ENCODE measurements around the gene THSD4. TPM values are rescaled to one million over a fixed set of nuclear protein-coding genes. Genes with fewer than 3 reads are reported as not detected.

Gene THSD4
- total RNA-seq, 1 donor from 2014 or later, result 13.1 TPM

DNA sequence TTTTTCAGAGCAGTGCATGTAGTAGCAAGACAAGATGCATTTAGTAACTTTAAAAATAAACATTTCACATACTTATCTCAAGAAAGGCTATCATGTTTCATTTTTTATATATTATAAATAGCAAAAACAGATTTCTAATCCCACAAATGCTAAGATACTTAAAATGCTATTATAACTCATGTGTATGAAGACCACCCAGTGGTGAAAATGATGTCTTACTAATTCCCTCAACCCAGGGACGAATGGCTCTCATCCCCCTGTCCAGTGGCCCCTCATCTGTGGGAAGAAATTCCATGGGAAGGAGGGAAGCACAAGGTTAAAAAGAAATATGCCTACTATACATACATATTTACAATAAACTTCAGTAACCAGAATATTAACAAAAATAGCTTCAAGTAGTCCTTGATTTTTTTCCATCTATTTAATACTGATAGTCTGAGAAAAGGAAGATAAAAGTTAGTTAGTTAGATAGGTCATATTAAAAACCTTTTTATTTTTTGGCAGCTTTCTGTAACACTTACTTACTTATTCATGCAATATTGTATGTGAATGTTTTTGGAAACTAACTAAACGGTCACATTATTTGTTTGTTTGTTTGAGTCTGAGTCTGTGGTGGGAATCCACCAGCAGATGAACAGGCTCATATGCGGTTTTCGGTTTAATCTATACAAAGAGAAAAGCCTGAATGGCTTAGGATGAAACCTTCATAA, 709.9 kb downstream of the THSD4 start:
- DNase-seq (ENCODE audit: low read depth in 2 of 2), result no peak

DNA sequence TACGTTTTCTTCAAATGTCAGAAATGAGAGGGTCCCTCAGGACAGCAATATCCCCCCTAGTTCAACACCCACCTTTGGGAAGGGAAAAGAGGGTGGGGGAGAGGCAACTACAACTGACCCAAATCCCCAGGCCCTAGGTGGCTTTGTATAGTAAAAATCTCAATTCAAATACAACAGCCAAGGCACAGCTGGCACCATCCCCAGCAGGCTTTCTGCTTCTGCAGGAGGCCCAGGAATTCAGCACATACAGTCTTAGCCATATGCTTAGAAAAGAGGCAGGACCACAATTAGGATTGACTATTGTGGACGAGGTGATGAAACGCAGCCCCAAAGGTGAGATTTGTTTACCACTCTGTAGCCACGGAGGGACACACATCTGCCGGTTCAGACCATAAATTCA, 710.9 kb downstream of the THSD4 start:
- no peak for DNase-seq (ENCODE audit: low read depth in 2 of 2)

DNA sequence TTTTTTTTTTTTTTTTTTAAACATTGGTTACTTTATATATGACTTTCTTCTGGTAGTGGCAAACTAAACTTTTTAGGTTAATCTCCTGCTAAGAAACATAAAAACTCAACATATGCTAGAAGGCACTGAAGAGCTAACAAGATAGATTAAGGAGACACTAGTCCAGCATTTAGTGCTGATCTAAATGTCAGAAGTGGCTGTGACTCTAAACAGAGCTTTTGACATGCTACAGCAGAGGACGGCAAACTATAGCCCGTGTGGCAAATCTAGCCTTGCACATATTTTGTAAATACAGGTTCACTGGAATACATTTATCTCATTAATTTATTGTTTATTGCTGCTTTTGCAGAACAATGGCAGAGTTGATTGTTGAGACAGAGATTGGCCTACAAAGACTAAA, 715.7 kb downstream of the THSD4 start:
- no peak for DNase-seq (ENCODE audit: low read depth in 2 of 2)

Other genes with a start within 250 kb of the THSD4 start
- 1.3 and 1.4 TPM in 2 replicates for gene THAP10, start 223.0 kb upstream of the THSD4 start, total RNA-seq
- gene LRRC49, start 222.6 kb upstream of the THSD4 start, total RNA-seq, result 3.1 and 3.3 TPM in 2 replicates